ENCODE data around the gene CD79B. TPM values are rescaled to one million over a fixed set of nuclear protein-coding genes. Genes with fewer than 3 reads are reported as not detected.
A peak's percentile ranks its signal among the peaks of the same experiment; 100 is the strongest.

CD79B gene
- total and polyA plus RNA-seq, 4 donors = 1.8 to 8.7 (median 5.0) TPM

DNA sequence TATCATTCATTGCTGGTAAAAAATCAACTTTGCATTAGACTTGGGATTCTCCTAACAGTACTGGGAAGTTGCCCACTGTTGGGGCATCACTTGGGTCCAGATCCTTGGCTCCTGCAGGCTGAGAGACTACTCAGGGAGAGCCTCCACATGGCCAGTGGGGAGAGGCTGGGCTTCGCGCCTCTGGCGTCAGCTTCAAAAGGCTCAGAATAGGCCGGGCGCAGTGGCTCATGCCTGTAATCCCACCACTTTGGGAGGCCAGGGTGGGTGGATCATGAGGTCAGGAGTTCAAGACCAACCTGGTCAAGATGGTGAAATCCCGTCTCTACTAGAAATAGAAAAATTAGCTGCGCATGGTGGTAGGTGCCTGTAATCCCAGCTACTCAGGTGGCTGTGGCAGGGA, 17.7 kb downstream of the CD79B start:
- Histone ChIP-seq H3K27ac (ENCODE audit: low read depth in 1 of 2, low read length in 1 of 2) (no peak overlapping the region), H3K9me3 (ENCODE audit: control insufficient read depth in 4 of 4, insufficient read depth in 3 of 4, low read length in 3 of 4) (no peaks in the 10 kb centered on the region), H3K4me1 (ENCODE audit: control insufficient read depth in 5 of 5, insufficient read depth in 5 of 5, low read length in 5 of 5) (no peaks in the 10 kb centered on the region), H3K9ac (ENCODE audit: insufficient read depth in 1 of 2, low read length in 2 of 2) (no peak overlapping the region), H3K36me3 (ENCODE audit: control insufficient read depth in 4 of 4, insufficient read depth in 4 of 4, low read length in 4 of 4) (peaks cover 0 to 3% (median 0%) of the 10 kb centered on the region in 4 donors), H3K27me3 (ENCODE audit: control insufficient read depth in 3 of 3, insufficient read depth in 3 of 3, low read length in 2 of 3) (peaks cover 0 to 4% (median 3%) of the 10 kb centered on the region in 3 donors), H3K4me3 (no peak overlapping the region)
- ATAC-seq (ENCODE audit: insufficient read depth, low FRiP score) (no peak), DNase-seq (no peak)
- TF ChIP-seq, protein P1, sequence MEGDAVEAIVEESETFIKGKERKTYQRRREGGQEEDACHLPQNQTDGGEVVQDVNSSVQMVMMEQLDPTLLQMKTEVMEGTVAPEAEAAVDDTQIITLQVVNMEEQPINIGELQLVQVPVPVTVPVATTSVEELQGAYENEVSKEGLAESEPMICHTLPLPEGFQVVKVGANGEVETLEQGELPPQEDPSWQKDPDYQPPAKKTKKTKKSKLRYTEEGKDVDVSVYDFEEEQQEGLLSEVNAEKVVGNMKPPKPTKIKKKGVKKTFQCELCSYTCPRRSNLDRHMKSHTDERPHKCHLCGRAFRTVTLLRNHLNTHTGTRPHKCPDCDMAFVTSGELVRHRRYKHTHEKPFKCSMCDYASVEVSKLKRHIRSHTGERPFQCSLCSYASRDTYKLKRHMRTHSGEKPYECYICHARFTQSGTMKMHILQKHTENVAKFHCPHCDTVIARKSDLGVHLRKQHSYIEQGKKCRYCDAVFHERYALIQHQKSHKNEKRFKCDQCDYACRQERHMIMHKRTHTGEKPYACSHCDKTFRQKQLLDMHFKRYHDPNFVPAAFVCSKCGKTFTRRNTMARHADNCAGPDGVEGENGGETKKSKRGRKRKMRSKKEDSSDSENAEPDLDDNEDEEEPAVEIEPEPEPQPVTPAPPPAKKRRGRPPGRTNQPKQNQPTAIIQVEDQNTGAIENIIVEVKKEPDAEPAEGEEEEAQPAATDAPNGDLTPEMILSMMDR (IDR thresholded peaks at IDR 0.05; ENCODE audit: control extremely low read depth, extremely low read depth) = no peak
- WGBS, 2 donors = 95 to 97% methylated on average over 7 of the region's 7 CpGs

GRCh38 chr17:63911657-63912100, 20.5 kb downstream of the CD79B start:
- peaks cover 0 to 4% (median 3%) of the 10 kb centered on the region in 3 donors for H3K27me3 ChIP-seq (ENCODE audit: control insufficient read depth in 3 of 3, insufficient read depth in 3 of 3, low read length in 2 of 3)
- no peak overlapping the region for H3K9ac ChIP-seq (ENCODE audit: insufficient read depth in 1 of 2, low read length in 2 of 2)
- no peak overlapping the region for H3K27ac ChIP-seq (ENCODE audit: low read depth in 1 of 2, low read length in 1 of 2)
- H3K4me3 ChIP-seq = no peak overlapping the region
- ATAC-seq (ENCODE audit: insufficient read depth, low FRiP score) (no peak), DNase-seq (peak in 2 of 3 donors; percentile 19 to 42)
- WGBS, 2 donors = 36 to 62% methylated on average over 6 to 8 of the region's 8 CpGs
- TF ChIP-seq, protein P1 (IDR thresholded peaks at IDR 0.05; ENCODE audit: control extremely low read depth, extremely low read depth) = peak; percentile 29
- peaks cover 0 to 2% (median 0%) of the 10 kb centered on the region in 4 donors for H3K36me3 ChIP-seq (ENCODE audit: control insufficient read depth in 4 of 4, insufficient read depth in 4 of 4, low read length in 4 of 4)
- no peaks in the 10 kb centered on the region for H3K9me3 ChIP-seq (ENCODE audit: control insufficient read depth in 4 of 4, insufficient read depth in 3 of 4, low read length in 3 of 4)
- no peaks in the 10 kb centered on the region for H3K4me1 ChIP-seq (ENCODE audit: control insufficient read depth in 5 of 5, insufficient read depth in 5 of 5, low read length in 5 of 5)

DNA sequence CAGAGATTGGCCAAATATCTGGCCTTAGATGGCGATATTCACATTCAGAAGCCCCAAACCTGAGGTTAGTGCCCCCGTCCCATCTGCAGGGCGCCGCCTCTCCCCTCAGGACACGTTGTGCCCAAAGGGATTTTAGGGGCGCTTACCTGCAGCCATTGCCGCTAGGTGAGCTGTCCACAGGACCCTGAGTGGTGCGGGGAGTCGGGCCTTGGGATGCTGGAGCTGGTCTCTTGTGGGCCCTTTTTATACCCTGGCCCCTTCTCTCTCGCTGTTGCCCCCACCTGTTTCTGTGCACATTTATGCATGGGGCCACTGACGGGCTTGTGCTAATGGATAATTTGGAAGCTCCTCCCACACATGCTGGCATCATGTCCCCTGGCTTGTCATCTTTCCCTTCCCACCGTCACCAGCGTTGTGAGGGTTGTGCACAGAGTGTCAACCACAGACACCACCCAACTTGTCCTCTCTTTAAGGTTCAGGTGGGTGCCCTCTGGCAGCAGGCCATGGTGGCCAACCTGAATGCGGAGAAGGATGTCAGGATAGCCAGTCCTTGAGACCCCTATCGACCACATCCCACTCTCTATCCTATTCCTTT, 21.0 kb downstream of the CD79B start, which contains the start of gene CSHL1:
Gene CSHL1 (minus strand): TSS at position 218 of the 595 bp plus-strand sequence. CDS start 62 bp downstream, at position 156.
- Histone ChIP-seq H3K4me1 (ENCODE audit: control insufficient read depth in 5 of 5, insufficient read depth in 5 of 5, low read length in 5 of 5) (no peaks in the 10 kb centered on the region), H3K36me3 (ENCODE audit: control insufficient read depth in 4 of 4, insufficient read depth in 4 of 4, low read length in 4 of 4) (no peaks in the 10 kb centered on the region), H3K4me3 (no peak within 1 kb of the TSS), H3K27me3 (ENCODE audit: control insufficient read depth in 3 of 3, insufficient read depth in 3 of 3, low read length in 2 of 3) (peaks cover 0 to 4% (median 3%) of the 10 kb centered on the region in 3 donors), H3K27ac (ENCODE audit: low read depth in 1 of 2, low read length in 1 of 2) (no peak within 1 kb of the TSS), H3K9me3 (ENCODE audit: control insufficient read depth in 4 of 4, insufficient read depth in 3 of 4, low read length in 3 of 4) (no peaks in the 10 kb centered on the region), H3K9ac (ENCODE audit: insufficient read depth in 1 of 2, low read length in 2 of 2) (no peak within 1 kb of the TSS)
- ATAC-seq (ENCODE audit: insufficient read depth, low FRiP score) = no peak
- WGBS, 2 donors = 76 to 87% methylated on average over 15 of the region's 15 CpGs
- no peak for DNase-seq
- TF ChIP-seq, protein P1 (IDR thresholded peaks at IDR 0.05; ENCODE audit: control extremely low read depth, extremely low read depth) = no peak
